ENCODE measurements around the gene ACTN4.

ACTN4 gene

GRCh38 chr19:38723606-38723965, 76.1 kb downstream of the ACTN4 start:
- no peak for DNase-seq (ENCODE audit: low read depth in 2 of 2)

- no peak for DNase-seq (ENCODE audit: low read depth in 2 of 2)
Observed at GRCh38 chr19:38723990-38724854, 76.8 kb downstream of the ACTN4 start.

- DNase-seq (ENCODE audit: low read depth in 2 of 2): no peak
Observed at GRCh38 chr19:38725469-38726283, 78.2 kb downstream of the ACTN4 start.

GRCh38 chr19:38726284-38726673, 78.8 kb downstream of the ACTN4 start:
- no peak for DNase-seq (ENCODE audit: low read depth in 2 of 2)

GRCh38 chr19:38726761-38727301, 79.4 kb downstream of the ACTN4 start:
- DNase-seq (ENCODE audit: low read depth in 2 of 2): no peak

- no peak for DNase-seq (ENCODE audit: low read depth in 2 of 2)
Observed at GRCh38 chr19:38727306-38727867, 79.9 kb downstream of the ACTN4 start.

- no peak for DNase-seq (ENCODE audit: low read depth in 2 of 2)
Observed at GRCh38 chr19:38727868-38728660, 80.6 kb downstream of the ACTN4 start.

- DNase-seq (ENCODE audit: low read depth in 2 of 2): no peak
Observed at GRCh38 chr19:38728752-38729541, 81.5 kb downstream of the ACTN4 start.

- peak; percentile 74 to 77 for DNase-seq (ENCODE audit: low read depth in 2 of 2)
Observed at GRCh38 chr19:38729653-38730469, 82.4 kb downstream of the ACTN4 start.

GRCh38 chr19:38730470-38730730, 83.0 kb downstream of the ACTN4 start:
- DNase-seq (ENCODE audit: low read depth in 2 of 2): no peak

- DNase-seq (ENCODE audit: low read depth in 2 of 2): no peak
Observed at GRCh38 chr19:38730731-38731589, 83.5 kb downstream of the ACTN4 start.

GRCh38 chr19:38731654-38732301, 84.3 kb downstream of the ACTN4 start:
- no peak for DNase-seq (ENCODE audit: low read depth in 2 of 2)

GRCh38 chr19:38733241-38733492, 85.7 kb downstream of the ACTN4 start:
- no peak for DNase-seq (ENCODE audit: low read depth in 2 of 2)

- no peak for DNase-seq (ENCODE audit: low read depth in 2 of 2)
Observed at GRCh38 chr19:38733493-38734175, 86.2 kb downstream of the ACTN4 start.

- no peak for DNase-seq (ENCODE audit: low read depth in 2 of 2)
Observed at GRCh38 chr19:38734176-38734425, 86.7 kb downstream of the ACTN4 start.

GRCh38 chr19:38734426-38735256, 87.2 kb downstream of the ACTN4 start:
- no peak for DNase-seq (ENCODE audit: low read depth in 2 of 2)

- no peak for DNase-seq (ENCODE audit: low read depth in 2 of 2)
Observed at GRCh38 chr19:38735257-38735686, 87.8 kb downstream of the ACTN4 start.

- DNase-seq (ENCODE audit: low read depth in 2 of 2): peak in 1 of 2 donors; percentile 43
Observed at GRCh38 chr19:38736036-38736412, 88.6 kb downstream of the ACTN4 start.

Data from activated CD4-positive, alpha-beta T cell treated with anti-CD3 and anti-CD28 coated beads for 24 hours (primary cell).